SKM-1 treated with dmso at 0.1 percent for 144 hours (cell line): Measurements from ENCODE around the gene VAMP8.
"Not testable (repeated sequence)": the region's sequence is repeated elsewhere in the genome, so short reads cannot be mapped to it uniquely, and the experiment has no call there.

ENCODE experiments used
- DNase-seq: peaks from one replicate; lab custom pipeline; 2025; ENCODE audit not compliant: unreplicated experiment; lab: John Stamatoyannopoulos, UW

The VAMP8 gene

DNA sequence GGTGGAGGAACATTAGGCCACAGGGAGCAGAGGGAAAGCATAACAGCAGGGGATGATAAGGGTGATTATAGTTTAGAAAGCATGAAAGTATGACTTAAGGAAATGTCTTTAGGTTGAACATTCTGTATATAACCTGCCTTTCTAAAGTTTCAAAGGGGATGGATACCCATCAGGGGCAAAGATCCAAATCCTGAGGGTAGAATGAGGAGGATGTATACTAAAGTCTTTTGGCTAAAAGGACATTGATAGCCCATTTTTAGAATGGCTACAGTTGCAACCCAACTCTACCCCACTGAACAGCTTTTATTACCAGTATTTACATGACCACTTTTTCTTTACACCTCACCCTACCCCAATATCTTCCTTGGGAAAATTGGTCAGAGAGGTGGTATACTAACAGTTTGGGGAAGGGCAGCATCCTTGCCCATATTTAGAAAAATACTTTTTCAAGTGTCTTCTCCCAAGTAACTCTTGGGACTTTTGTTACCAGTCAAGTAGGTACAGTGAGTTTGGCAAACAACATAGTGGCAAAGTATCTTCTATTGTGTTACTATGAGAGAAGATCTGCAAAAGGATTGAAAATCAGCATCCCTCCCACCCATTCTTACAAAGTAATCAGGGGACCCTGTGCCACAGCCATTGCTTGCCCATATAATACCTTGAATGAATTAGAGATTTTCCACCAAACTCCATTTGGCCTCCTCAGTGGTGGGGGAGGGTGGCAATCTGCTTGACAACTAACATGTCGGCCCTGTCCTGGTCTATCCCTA lies 30.1 kb upstream of the VAMP8 start:
- no peak for DNase-seq

DNA sequence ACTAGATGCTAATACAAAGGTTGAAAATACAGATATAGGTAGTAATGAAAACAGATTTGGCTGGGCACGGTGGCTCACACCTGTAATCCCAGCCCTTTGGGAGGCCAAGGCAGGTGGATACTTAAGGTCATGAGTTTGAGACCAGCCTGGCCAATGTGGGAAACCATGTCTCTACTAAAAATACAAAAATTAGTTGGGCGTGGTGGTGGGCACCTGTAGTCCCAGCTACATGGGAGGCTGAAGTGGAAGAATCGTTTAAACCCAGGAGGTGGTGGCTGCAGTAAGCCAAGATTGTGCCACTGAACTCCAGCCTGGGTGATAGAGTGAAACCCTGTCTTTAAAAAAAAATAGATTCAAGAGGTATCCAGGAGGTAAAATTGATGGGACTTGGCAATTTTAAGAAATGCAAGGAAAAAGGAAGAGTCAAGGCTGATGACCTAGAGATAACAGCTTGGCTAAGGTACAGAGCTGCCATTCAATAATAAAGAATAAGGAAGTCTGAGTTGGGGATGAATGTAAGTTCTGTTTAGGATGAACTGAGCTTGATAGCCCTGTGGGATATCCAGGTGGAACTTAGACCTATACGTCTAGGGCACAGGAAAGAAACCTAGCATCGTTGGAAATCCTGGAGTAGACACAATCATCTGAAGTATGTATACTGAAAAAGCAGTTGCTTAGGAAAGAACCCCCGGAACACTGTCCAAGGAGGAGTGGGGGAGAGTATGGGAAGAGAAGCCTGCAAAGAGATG lies 29.4 kb upstream of the VAMP8 start:
- no peak for DNase-seq

DNA sequence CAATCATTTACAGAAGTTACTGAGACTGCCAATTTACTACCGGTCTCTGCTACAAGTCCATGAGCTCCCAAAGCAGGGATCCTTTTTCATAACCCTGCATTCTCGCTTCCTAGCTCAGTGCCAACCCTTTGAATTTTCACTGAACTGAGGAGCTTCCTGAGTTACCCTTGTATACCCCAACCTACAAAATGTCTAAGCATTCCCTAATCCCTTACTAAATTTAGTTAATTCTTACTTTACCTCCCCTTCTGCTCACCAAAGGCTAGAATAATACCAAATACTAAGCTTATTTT lies 28.8 kb upstream of the VAMP8 start:
- DNase-seq, result no peak

DNA sequence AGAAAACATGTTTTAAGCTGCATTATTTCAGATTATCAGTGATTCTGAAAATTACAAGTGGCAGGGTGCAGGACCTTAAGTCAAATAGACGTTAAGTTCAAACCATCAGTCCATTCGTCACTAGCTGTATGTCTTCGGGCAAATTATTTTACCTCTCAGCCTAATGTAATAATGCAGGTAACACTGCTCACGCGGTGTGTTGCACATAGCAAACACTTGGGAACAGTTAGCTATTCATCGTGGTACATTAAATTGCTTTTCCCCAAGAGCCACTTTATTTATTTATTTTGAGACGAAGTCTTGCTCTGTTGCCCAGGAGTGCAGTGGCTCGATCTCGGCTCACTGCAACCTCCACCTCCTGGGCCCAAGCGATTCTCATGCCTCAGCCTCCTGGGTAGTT lies 28.3 kb upstream of the VAMP8 start:
- no peak for DNase-seq

DNA sequence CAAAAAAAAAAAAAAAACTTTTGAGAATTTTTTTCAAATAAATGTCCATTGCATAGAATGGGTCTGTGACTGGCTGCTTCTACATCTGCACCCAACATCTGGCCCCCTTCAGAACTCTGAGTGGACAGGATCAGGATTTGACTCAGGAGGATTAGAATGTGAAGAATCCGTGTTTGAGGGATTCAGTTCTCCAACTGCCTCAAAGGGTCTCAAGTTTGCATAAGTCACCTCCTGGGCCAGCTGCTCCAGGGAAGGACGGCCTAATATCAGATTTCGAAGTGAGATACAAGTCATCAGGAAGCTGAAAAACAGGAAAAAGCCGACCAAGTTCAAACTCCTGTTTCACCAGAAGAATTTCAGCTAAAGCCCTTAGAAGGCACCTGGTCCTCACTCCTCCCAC lies 27.6 kb upstream of the VAMP8 start:
- DNase-seq, result no peak

DNA sequence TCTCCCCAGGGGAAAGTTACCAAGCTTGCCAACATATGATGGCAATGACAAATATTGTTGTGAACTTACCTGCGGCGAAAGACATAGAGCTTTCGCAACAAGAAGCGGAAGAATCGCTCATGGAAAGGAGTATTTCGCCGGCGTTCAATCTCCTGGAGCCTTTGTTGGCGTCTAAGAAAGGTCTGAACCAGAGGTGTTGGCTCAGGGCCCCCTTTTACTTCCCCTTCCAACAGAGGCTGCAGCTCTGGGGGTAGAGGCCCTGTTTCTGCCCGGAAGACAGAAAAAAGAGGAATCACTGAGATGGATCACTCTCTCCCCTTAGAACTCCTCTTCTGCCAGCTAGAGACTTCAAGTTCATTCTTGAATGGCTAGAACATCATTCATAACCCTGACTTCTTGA lies 26.9 kb upstream of the VAMP8 start:
- peak; percentile 91 for DNase-seq

DNA sequence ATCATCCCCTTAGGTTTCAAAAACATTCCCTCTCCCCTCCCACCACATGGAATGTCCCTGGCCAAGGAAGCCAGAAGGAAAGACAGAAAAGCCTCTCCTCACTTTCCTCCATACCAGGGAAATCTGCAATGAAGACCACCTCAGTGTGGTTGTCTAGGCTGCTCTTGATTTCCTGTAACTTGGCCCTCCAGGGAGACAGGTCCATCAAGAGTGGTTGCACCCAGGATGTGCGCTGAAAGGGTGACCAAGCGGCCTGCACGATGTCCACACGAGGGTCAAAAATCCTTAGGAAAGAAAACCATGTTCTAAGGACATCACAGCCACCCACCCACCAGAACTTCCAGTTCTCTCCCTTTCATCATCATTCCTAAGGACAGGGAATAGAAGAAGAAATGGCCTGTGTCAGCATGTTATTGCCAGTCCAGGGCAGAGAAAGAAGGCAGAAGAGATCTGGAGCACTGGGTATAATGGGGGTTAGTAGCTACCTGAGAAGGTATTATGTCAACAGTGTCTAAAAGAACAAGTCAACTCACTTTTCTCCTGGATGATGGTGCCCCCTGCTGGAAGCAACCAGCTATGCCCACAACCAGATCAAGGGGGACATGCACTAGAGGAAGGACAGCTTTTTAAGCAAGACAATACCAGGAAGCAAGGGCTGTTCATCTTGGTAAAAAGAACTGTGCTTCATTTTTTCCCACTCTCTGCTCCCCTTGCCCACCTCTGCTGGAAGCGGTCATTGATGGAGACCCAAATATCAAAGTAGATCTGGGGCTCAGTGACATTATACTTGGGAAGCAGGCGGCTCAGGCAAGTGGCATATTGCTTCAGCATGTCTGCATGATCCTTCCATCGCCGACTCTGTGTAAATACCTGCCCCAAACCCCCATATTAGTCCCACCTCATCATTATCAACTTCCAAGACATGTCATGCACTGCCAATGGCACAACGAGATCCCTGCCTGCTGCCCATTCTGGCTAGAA lies 25.4 kb upstream of the VAMP8 start:
- peak; percentile 88 for DNase-seq

DNA sequence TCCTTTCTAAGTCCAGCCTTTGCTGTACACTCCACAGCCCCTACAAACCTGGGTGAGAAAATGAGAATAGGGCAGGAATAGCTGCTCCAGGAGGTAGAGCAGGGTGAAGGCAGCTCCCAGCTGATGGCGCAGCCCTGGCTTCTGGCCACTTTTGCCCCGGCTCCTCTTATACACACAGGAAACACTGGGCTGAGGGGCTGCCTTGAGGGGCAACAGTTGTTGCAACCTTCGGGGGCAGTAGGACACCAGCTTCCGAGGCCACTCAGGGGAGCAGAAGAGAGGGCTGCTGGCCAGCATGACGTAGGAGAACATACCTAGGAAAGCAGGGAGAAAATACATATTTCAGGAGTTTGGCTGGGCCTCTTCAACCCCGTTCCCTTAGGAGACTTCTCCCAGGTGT lies 24.2 kb upstream of the VAMP8 start:
- no peak for DNase-seq

DNA sequence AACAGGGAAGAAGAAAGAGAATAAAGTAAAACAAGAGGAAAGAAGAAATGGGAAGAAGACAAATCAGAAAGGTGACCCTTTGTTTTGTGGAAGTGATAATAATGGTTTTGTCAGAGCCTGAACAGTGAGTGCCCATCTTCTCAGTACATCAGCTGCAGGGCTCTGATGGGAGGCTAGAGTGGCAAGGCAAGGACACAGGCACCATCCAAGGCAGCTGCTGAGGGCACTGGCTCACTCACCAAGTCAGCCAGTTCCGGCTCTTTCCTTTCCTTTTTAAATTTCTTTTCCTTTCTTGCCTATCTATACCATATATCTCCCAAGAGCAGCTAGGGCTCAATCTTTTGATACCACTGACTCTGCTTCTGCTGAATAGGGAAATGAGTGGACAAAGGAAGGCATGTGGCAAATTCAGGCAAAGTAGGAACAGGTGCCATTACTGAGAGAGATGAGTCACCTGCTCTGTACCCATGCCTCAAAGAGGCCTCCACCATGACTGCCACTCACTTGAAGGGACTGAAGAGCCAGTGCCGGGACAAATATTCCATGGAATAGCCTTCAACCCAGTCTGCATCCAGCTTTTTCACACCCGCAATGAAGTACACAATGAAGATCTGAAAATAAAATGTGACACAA lies 22.3 kb upstream of the VAMP8 start:
- no peak for DNase-seq

DNA sequence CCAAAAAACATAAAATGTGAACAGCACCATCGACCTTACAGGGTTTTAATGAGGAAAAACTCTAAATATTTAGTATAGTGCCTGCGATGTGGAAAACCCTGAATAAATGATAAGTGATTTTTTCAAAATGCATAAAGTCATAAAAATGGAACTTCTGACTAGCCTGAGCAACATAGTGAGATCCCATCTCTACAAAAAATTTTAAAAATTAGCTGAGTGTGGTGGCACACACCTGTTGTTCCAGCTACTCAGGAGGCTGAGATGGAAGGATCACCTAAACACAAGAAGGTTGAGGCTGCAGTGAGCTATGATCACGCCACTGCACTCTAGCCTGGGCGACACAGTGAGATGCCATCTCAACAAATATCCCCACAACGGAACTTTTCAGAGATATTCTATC lies 20.3 kb upstream of the VAMP8 start:
- DNase-seq, result no peak

DNA sequence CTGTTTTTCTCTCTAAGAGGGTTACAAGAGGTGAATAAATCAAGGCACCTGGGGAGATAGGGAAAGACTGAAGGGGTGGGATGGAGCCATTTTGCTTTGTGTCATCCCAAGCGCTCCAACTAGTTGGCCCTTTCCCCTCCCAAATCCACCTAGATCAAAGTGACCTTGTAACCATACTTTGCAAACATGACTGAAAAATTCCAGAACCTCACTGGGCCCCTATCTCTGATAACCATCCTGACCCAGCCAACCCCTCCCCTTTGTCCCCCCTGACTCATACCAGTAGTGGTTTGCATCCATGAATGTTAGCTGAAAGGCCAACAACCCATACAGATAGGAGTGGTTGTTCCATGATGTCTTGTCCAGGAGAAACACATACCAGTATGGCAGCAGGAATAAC lies 19.2 kb upstream of the VAMP8 start:
- DNase-seq, result no peak

DNA sequence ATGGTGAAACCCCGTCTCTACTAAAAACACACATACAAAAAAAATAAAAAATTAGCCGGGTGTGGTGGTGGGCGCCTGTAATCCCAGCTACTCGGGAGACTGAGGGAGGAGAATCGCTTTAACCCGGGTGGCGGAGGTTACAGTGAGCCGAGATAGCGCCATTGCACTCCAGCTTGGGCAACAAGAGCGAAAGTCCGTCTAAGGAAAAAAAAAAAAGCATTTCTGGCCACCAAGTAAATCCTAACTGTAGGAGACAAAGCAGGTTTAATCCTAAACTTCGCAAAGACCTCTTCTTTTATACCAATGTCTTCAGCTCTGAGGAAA lies 17.0 kb upstream of the VAMP8 start:
- DNase-seq, result not testable (repeated sequence)

DNA sequence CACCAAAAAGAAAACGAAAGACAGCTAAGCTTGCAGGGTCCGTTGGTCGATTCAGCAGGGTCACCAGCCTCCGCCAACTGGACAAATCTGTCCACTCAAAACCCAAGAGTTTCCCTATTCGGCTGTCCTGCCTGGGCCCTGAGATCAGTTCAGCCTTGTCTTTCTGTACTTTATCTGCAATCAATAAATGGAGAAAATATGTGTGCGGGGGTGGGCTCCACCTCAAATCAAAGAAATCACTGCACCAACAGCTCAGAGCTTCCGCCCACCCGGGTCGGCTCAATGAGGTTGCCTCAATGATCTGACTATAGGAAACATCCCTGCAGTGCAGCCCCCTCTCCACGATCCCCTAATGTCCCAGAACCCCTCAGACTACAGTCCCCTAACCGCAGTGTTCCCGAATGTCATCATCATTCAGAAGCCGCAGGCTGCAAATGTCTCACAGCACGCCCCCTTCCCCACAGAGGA lies 16.5 kb upstream of the VAMP8 start:
- DNase-seq, result no peak

DNA sequence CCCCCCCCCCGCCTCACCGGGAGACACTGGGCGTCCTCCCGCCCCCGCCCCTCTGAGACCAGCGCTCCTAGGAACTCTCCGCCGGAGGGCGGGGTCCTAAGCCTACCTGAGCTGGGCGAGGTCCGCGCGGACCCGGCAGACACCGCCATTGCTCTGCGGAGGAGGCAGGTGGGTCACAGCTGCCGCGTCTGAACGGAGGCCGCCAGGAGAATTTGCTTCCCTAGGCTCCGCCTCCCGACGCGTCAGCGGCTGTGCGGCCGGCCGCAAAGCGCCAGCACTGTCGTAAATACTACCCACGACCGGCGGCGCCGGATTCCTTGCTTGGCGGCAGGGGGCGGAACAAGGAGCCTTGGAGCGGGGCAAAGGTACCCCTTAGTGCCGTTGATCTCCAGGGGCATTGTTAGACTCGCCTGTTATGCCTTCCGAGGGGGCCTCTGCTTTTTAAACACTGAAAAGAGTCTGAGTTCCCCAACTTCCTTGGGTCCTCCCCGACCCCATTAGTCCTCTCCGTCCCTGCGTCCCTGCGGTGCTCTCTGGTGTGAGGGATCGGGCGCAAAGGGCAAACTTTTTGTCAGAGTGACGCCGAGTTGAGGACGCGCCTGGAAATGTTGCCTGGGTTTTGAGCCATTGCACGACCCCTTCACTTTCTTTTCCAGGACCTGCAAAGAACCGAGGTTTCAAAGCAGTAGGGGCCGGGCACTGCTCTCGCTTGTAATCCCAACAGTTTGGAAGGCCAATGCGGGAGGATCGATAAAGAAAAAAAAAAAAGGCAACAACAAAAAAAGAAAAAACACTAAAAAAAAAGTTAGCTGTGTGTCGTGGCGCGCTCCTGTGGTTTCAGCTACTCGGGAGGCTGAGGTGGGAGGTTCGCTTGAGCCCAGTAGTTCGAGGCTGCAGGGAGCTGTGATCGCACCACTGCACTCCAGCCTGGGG lies 15.8 kb upstream of the VAMP8 start, which contains the start of gene GGCX:
Gene GGCX, minus strand, starts transcription at position 214 of the 933 bp plus-strand sequence. Its CDS starts 65 bp downstream, at position 149.
- DNase-seq, result peak; percentile 96

DNA sequence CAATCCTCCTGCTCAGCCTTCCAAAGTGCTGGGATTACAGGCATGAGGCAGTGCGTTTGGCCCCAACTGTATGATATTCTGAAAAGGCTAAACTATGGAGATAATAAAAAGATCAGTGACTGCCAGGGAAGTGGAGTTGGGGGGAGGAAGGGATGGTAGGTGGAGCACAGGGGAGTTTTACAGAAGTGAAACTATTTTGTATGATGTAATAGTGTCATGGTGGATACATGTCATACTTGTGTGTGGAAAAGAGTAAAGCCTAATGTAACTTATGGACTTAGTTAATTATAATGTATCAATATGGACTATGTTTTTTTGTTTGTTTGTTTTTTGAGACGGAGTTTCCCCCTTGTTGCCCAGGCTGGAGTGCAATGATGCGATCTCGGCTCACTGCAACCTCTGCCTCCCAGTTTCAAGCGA lies 13.2 kb upstream of the VAMP8 start:
- DNase-seq, result peak; percentile 89

DNA sequence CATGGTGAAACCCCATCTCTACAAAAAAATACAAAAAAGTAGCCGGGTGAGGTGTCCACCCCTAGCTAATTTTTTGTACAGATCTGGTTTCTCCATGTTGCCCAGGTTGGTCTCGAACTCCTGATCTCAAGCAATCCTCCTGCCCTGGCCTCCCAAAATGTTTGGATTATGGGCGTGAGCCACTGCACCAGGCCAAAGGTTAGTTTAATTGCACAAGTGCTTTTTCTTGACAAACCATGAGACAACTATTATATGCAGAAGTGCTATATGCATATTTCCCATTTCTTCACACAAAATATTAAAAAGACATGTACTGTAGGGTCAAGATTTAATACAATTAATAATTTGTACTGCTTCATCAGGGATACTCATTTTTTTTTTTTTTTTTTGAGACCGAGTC lies 11.1 kb upstream of the VAMP8 start:
- no peak for DNase-seq

DNA sequence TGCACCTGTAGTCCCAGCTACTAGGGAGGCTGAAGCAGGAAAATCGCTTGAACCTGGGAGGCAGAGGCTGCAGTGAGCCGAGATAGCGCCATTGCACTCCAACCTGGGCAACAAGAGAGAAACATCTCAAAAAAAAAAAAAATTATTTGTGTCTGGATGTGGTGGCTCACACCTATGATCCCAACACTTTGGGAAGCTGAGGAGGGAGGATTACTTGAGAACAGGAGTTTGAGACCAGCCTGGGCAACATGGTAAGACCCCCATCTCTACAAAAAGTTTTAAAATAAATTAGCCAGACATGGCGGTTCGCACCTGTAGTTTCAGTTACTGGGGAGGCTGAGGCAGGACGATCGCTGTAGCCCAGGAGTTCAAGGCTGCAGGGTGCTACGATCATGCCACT lies 1.6 kb upstream of the VAMP8 start:
- DNase-seq, result no peak

DNA sequence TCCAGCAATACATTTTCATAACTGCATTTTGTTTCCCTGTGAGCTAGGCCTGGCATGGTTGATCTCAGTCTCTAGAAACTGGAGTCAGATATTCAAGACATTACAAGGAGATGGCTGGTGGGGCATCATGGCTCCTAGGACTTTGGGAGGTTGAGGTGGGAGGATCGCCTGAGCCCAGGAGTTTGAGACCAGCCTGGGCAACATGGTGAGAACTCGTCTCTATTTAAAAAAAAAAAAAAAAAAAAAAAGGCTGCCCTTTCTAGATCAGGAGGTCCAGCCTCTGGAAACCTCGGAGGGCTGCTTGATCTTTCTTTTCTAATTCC lies 362 bp upstream of the VAMP8 start:
- DNase-seq, result no peak

DNA sequence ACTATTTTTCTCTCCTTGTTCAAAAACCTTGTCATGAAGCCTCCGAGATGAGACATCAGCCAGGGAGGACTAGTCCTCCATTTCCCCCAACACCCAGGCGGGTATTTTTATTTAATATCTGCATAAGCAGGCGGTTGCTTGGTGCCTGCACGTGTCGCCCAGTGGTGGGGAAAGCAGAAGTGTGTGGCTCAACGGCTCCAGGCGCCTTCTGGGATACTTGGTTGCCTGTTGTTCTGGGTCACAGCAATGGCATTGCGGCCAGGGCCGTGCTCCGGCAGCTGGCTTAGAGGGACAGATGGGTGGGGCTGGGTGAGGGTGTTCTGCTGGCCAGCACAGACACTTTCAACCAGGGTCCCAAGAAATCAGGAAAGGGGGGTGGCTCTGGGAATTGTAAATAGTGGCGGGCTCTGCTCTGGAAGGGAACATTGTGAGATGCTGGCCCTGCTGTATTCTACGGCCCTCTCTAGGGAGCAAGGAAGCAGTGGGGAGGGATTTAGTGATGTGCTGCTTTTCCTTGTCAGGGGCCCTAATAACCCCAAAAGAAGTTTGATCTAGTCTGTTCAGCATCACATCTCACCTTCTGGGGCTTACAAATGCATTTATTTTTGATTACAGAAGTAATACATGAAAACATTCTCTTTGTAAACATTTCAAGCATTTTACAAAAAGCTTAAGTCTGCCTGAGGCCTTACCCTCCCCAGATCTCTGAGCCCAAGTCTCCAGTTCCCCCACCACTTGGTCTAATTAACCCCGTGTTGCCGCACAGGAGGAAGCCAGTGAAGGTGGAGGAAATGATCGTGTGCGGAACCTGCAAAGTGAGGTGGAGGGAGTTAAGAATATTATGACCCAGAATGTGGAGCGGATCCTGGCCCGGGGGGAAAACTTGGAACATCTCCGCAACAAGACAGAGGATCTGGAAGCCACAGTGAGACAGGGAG lies 1.1 kb downstream of the VAMP8 start:
- peak; percentile 87 for DNase-seq
